ENCODE measurements around the gene MYOD1.

MYOD1 gene

GRCh38 chr11:17684550-17684949, 34.8 kb upstream of the MYOD1 start:
- in situ Hi-C loops (cut with HindIII; ENCODE audit: low pct_ligation_motif_present, low sequenced_read_pairs) = no loop called here
- no peaks in the 10 kb centered on the region for H3K27me3 ChIP-seq (replicated peaks)

DNA sequence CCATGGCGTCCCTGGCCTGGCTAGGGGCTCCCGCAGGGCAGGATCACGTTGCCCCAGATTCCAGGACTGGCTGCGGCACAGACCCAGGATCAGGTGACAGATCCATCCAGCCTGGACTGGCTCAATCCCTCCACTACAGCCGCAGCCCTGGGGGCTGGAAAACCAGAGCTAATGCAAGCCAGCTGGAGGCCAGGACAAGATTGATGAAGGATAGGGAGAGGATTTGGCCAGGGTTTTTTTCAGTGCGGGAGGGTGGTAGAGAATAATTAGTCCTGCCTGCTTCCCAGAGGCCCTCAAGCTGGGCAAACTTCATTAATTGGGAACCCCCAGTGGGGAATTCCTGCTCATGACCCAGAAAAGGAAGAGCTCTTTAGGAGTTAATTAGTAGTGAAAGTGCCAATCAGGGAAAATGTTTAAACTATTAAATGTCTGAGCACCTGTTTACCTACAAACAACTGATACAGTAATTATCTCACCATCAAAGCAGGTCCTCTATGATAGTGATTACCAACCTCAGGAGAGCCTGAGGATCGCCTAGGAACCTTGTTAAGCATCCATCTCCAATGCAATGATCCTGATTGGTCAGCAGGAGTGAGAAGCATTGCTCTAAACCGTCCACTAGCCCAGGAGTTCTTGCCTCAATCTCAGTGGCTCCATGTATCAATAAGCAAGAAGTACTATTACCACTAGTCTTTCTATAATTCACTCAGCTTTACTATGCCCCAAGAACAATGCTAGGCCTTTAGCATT, 33.0 kb upstream of the MYOD1 start:
- DNase-seq = no peak
- Histone ChIP-seq H3K4me3 (ENCODE audit: low read depth, low read length) (no peak overlapping the region), H3K36me3 (replicated peaks) (no peaks in the 10 kb centered on the region), H3K27ac (no peak overlapping the region), H3K27me3 (replicated peaks) (no peaks in the 10 kb centered on the region)
- no peak for TF ChIP-seq CTCF (IDR thresholded peaks at IDR 0.05; ENCODE audit: low read depth, low read length, missing control alignments)
- in situ Hi-C loops (cut with HindIII; ENCODE audit: low pct_ligation_motif_present, low sequenced_read_pairs) = no loop called here

More at GRCh38 chr11:17684550-17684949, 34.8 kb upstream of the MYOD1 start:
- no peak for TF ChIP-seq CTCF (IDR thresholded peaks at IDR 0.05; ENCODE audit: low read depth, low read length, missing control alignments)
- Histone ChIP-seq H3K36me3 (replicated peaks) (no peaks in the 10 kb centered on the region), H3K27ac (no peak overlapping the region), H3K4me3 (ENCODE audit: low read depth, low read length) (no peak overlapping the region)
- DNase-seq = no peak

DNA sequence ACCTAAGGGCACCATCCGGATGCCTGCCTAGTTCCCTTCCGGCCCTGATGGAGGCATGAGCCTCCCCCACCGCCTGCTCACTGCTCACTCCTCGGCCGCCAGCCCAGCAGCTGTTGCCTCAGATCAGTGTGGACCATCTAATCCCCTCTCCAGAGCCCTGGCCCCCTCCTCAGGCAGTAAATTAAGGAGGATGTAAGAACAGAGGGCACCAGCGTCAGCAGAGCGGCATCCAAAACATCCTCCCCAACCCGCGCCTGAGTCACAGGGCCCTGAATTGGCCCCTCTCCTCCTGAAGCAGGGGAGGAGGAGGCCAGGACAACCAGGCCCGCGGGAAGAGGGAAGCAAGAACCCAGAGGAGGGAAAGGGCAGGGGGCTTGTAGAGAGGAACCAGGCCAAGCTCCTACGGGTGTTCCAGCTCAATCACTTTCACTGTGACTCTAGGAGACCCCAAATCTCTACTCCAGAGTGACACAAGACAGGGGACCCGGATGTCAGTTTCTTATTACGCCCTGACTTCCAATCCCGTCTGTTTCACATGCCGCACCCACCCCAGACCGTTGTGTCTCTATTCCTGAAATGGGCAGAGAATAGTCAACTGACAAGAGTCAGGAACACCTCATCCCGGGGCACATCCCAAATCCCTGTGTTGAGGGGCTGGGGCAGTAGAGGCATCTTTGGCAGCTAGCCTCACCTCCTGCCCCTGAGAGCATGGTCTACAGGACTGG, 31.3 kb upstream of the MYOD1 start:
- Histone ChIP-seq H3K36me3 (replicated peaks) (no peaks in the 10 kb centered on the region), H3K27me3 (replicated peaks) (peaks cover 2% of the 10 kb centered on the region), H3K27ac (no peak overlapping the region), H3K4me3 (ENCODE audit: low read depth, low read length) (no peak overlapping the region)
- in situ Hi-C loops (cut with HindIII; ENCODE audit: low pct_ligation_motif_present, low sequenced_read_pairs) = no loop called here
- no peak for TF ChIP-seq CTCF (IDR thresholded peaks at IDR 0.05; ENCODE audit: low read depth, low read length, missing control alignments)
- DNase-seq = no peak

GRCh38 chr11:17691550-17691949, 27.8 kb upstream of the MYOD1 start:
- in situ Hi-C loops (cut with HindIII; ENCODE audit: low pct_ligation_motif_present, low sequenced_read_pairs) = no loop called here
- Histone ChIP-seq H3K4me3 (ENCODE audit: low read depth, low read length) (no peak overlapping the region), H3K27me3 (replicated peaks) (peaks cover 23% of the 10 kb centered on the region), H3K36me3 (replicated peaks) (no peaks in the 10 kb centered on the region), H3K27ac (no peak overlapping the region)
- TF ChIP-seq CTCF (IDR thresholded peaks at IDR 0.05; ENCODE audit: low read depth, low read length, missing control alignments) = no peak
- DNase-seq = no peak

- no peak for TF ChIP-seq CTCF (IDR thresholded peaks at IDR 0.05; ENCODE audit: low read depth, low read length, missing control alignments)
- no peak for DNase-seq
- Histone ChIP-seq H3K27me3 (replicated peaks) (peaks cover 27% of the 10 kb centered on the region), H3K36me3 (replicated peaks) (no peaks in the 10 kb centered on the region), H3K4me3 (ENCODE audit: low read depth, low read length) (no peak overlapping the region), H3K27ac (no peak overlapping the region)
- in situ Hi-C loops (cut with HindIII; ENCODE audit: low pct_ligation_motif_present, low sequenced_read_pairs) = no loop called here
Observed at GRCh38 chr11:17691976-17692375, 27.4 kb upstream of the MYOD1 start.
